Upper lobe of right lung (tissue), 1 donor: ENCODE results near the gene DCAF7. TPM values are rescaled to one million over a fixed set of nuclear protein-coding genes. Genes with fewer than 3 reads are reported as not detected.

Experiments used
- ATAC-seq: fragments of 200-7000 bp; cut with Tn5 transposase; one replicate; pipeline ENCODE4 v1.9.1; 2020; ENCODE audit warnings: mild to moderate bottlenecking, moderate library complexity
- DNase-seq: peaks from one replicate; pipeline ENCODE4 v3.0.0-alpha.2; 2020
- H3K27ac ChIP-seq: fragments of 200-600 bp; one replicate; pipeline ENCODE4 v1.8.0; 2022
- H3K27me3 ChIP-seq: fragments of 200-600 bp; one replicate; pipeline ENCODE4 v1.8.0; 2022; ENCODE audit warnings: mild to moderate bottlenecking
- H3K36me3 ChIP-seq: fragments of 200-600 bp; one replicate; pipeline ENCODE4 v1.8.0; 2022
- H3K4me1 ChIP-seq: fragments of 200-600 bp; one replicate; pipeline ENCODE4 v1.8.0; 2022
- H3K4me3 ChIP-seq: fragments of 200-600 bp; one replicate; pipeline ENCODE4 v1.8.0; 2022; ENCODE audit warnings: mild to moderate bottlenecking
- H3K9me3 ChIP-seq: fragments of 200-600 bp; one replicate; pipeline ENCODE4 v1.8.0; 2022
- CTCF ChIP-seq: fragments of 200-600 bp; IDR thresholded peaks from one replicate; pipeline ENCODE4 v1.8.0; 2022; ENCODE audit warnings: antibody characterized with exemption
- intact Hi-C: fragments of 100-400 bp; cut with DNase I; formaldehyde crosslinking; loops from one replicate; pipeline ENCODE4 v1.11.0; 2022
- total RNA-seq: library from RNA; stranded (reverse); fragmentation: NEBNext Ultra II Directional; extraction: Animal tissue kit (Norgen Biotek cat#: 25700); gene quantifications from one replicate; pipeline ENCODE4 v1.2.1, GENCODE V29; 2021
- donor health status: DM: no; HTN: yes; CAD: no; lungs with severe emphysema.

Gene DCAF7
- total RNA-seq, 1 donor from 2014 or later: 79.9 TPM

GRCh38 chr17:63641692-63642448 lies 91.6 kb downstream of the DCAF7 start:
- peaks cover 44% of the 10 kb centered on the region for H3K36me3 ChIP-seq
- H3K4me1 ChIP-seq: peaks cover 16% of the 10 kb centered on the region
- DNase-seq: no peak
- ATAC-seq: peak; percentile 94
- intact Hi-C loops: no loop called here
- no peaks in the 10 kb centered on the region for H3K27me3 ChIP-seq
- no peak for TF ChIP-seq CTCF
- no peaks in the 10 kb centered on the region for H3K9me3 ChIP-seq
- H3K4me3 ChIP-seq: no peak overlapping the region
- no peak overlapping the region for H3K27ac ChIP-seq

Other genes starting within 250 kb of the DCAF7 start
- 55.5 TPM for gene CYB561, start 104.2 kb upstream of the DCAF7 start, total RNA-seq
- 64.1 TPM for gene ACE, start 73.4 kb upstream of the DCAF7 start, total RNA-seq
- not detected for gene KCNH6, start 27.1 kb upstream of the DCAF7 start, total RNA-seq
- gene TACO1, start 50.4 kb downstream of the DCAF7 start, total RNA-seq: 16.1 TPM
- gene MAP3K3, start 71.9 kb downstream of the DCAF7 start, total RNA-seq: 57.5 TPM
- 22.9 TPM for gene LIMD2, start 149.6 kb downstream of the DCAF7 start, total RNA-seq
- 30.2 TPM for gene STRADA, start 191.3 kb downstream of the DCAF7 start, total RNA-seq
- gene CCDC47, start 223.1 kb downstream of the DCAF7 start, total RNA-seq: 91.4 TPM
- gene DDX42, start 223.7 kb downstream of the DCAF7 start, total RNA-seq: 93.8 TPM